NCI-H1092 (cell line): ENCODE measurements around the gene HSPH1.
"Not testable (repeated sequence)": the region's sequence is repeated elsewhere in the genome, so short reads cannot be mapped to it uniquely, and the experiment has no call there.

Experiments used
- DNase-seq: peaks from one replicate; lab custom pipeline; 2025; lab: John Stamatoyannopoulos, UW

Gene HSPH1

GRCh38 chr13:31177813-31178495 is 16.2 kb upstream of the HSPH1 start:
- not testable (repeated sequence) for DNase-seq

DNA sequence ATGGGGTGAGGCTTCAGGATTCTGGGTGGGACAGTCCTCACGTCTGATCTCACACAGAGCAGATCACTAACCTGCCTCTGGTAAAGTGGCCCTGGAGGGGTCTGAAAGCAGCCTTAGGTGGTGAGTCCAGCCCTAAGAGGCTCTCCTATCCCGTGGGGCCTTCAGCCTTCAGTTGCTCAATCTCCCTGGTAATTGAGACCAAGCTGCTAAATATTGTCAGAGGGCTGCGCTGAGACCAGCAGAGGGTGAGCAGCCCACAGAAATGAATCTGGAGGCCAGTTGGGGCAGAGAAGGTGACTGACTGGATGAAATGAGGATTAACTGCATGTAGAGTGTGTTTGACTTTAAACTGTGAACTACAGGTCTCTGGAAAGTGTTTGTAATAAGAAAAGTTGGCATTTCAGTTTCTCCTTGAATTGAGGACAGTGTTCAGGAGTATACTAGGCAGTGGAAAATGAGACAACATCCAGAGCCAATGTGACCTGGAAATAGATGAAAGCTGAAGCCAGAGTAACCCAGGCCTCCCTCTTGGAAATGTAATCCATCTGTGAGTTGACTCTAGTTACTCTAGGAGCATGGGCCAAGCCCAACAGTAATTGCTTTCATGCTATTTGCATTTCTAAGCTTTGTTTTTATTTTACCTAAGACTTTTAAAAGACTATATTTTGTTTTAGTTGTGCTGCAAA is 14.3 kb upstream of the HSPH1 start:
- no peak for DNase-seq

DNA sequence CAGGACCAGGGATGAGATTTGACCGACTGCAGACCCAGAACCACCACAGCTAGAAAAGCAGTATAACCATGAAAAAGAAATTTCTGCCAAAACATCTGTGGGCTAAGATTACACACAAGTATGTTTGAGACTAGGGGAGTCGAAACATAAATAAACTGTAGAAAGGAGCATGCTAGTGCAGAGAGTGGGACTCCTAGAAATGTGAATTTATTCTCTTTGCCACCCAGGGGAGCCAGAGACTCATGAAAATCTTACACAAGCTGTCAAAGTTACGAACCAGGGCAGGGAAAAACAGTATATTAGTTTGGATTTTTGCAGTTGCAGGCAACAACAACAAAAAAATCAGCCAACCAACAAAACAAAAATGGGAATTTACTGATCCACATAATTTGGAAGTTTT is 12.3 kb upstream of the HSPH1 start:
- DNase-seq, result no peak

DNA sequence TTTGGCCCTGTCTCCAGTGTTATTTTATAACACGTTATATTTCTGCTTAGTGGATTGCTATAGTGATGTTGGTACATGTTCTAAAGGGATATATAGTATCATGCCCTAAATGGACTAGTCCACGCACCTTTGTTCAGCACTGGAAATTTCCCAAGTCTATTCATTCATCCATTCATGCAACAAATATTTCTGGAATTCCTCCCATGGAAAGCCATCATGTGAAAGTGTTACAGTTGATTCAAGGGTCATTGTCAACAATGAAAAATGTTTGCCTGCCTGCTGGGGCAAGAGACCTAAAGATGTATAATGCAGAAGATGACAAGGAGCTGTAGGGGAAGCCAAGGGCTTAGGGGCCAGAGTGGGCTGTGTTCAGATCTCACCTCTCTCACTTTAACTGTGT is 10.8 kb upstream of the HSPH1 start:
- DNase-seq, result no peak

GRCh38 chr13:31172001-31172400 is 10.3 kb upstream of the HSPH1 start:
- no peak for DNase-seq

DNA sequence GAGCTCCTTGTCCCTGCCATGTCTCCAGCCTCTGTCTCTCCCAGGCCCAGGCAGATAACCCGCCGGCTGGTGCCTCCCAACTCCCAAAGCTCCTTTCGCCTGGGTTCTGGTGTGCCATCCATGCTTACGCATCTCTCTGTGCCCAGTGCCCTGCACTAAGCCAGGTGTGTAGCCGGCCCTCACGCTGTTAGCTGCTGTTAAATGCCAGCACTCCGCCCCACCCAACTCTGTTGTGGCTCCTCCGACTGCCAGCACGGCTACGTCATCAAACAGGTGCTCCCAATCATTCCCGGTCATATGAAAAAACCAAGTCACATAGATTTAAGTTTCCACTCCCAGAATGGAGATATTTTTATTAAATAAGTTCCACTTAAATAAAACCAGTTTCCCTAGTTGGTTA is 7.0 kb upstream of the HSPH1 start:
- DNase-seq, result no peak

DNA sequence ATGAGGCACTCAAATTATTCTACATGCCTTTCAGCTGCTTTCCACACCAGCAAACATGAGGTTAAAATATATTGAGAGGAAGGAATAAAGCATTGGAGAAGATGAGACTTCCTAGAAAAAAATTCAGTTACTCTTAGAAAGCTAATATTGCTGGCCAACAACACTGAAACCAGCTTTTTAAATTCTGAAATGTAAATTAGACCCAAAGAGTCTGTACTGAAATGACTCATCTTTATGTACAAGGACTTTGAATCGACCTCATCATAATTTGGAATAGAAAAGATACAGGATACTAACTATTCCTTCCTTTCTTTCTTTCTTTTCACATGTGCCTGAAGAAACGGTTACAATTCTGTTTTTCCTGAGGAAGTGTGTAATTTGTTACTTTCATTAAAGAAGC is 6.5 kb upstream of the HSPH1 start:
- no peak for DNase-seq

DNA sequence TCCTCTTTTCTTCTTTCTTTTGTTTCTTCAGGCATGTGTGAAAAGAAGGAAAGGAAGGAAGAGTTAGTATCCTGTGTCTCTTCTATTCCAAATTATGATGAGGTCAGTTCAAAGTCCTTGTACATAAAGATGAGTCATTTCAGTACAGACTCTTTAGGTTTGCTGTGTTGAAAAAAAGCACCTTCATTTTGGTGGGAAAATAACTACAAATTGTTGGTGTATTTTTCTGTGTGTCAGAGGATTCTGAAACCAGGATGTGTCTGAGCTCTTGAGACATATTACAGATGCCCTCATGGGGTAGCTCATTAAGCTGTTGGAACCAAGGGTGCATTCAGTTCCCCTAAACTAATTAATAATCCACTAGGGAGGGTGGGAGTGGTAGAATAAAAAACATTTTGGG is 5.8 kb upstream of the HSPH1 start:
- no peak for DNase-seq

DNA sequence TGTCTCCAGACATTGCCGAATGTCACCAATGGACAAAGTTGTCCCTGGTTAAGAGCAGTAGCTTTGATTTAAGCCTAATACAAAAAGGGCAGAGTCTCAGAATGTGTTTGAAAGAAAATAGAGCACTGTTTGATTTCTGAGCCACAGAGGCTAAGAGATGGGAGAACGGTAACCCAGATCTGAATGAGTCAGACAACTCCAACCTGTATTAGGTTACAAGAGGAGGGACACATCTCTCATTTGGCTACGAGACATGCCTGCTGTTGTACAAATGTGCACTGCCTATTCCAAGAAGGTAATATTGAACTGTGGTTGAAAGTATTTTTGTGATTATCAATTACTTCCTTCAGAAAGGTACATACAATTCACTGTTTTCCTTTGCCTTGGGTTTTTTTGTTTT is 4.9 kb upstream of the HSPH1 start:
- DNase-seq, result no peak

DNA sequence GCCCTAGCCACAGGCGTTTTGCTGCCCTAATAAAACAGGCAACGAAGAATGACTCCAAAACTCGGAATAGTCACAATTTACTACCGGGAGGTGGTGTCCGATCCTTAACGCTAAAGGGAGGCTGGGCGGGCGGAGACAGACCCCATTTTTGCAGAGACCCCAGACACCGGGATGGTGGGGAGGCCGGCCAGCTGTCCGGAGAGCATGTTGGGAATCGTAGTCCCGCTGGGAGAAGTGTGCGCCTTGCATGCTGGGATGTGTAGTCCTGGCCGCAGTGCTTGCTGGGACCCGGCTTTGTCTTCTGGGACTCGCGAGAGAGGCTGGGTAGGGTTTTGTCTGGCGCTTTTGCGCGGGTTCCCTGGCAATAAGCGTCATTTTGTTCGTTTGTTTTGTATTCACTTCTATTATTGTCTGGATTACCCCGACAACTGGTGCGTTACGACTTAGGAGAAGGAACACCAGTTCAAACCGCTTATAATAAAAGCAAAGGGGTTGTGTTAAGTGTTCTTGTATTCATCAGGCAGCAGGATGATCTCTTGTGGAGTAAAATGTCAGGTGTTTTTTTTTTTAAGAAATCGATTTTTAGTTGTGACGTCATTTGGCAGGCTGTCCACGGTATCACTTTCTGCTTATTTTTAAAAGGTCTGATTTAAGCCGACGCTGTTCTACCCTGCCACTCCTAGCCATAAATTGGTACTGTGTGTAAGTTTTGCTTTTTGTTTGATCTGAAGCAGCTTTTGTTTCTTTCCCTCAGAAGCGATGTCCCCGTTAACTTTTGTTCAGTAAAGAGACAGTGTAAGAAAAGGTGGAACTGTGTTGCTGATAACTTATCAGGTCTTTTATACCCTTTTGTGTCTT is 676 bp upstream of the HSPH1 start:
- DNase-seq, result peak; percentile 94

GRCh38 chr13:31160857-31161556 is 697 bp downstream of the HSPH1 start:
- peak; percentile 33 for DNase-seq

GRCh38 chr13:31159306-31159705 is 2.4 kb downstream of the HSPH1 start:
- no peak for DNase-seq

DNA sequence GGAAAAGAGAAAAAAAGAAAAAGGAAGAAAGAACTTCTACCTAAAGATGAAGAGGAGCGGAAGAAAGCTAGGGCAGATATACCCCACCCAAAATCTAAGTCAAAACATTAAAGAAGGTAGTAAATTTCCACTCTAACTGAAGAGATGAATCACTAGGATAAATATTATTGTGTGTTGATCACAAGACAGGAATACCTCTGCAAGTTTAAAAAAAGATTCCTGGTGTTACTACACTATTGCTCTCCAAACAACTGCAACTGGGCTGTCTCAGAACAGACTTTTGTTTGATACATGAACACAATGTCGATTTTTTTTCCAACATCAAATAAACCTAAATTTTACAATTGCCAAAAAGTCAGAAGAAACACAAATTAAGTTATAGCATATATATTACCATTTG is 6.8 kb downstream of the HSPH1 start:
- no peak for DNase-seq

DNA sequence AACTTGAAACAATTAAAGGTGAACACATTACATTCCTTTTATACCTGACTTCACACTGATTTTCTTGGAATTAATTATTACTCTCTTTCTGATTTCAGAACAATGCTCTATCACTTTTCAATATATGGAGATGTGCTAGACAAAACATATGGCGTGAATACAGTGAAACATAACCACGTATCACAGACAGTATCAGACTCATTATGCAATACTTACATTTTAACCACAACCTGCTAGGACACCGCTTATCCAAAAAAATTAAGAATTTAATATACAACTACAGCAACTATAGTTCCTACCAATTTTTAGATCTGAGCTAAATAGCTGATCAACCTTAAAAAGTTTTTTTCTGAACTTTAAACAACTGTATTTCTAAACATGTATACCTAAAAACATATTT is 9.9 kb downstream of the HSPH1 start:
- no peak for DNase-seq

GRCh38 chr13:31150315-31150985 is 11.3 kb downstream of the HSPH1 start:
- DNase-seq, result no peak

DNA sequence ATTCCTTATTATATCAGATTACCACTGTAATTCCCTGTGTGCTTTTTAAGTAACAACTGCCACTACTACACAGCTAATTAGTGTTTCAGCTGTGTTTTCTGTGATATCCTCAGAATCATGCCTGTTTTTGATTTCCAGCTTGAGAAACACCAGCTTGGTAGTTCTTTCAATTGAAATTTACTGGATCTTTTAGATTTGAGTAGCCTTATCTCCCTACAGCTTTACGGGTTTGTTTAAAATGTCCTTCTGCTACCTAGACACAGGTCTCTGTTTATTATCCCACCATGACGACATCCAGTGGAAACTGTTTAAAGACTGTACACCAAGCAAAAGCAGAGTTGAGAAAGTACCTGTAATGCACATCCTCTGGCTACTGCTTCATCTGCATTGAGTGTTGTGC is 12.1 kb downstream of the HSPH1 start:
- DNase-seq, result no peak

GRCh38 chr13:31145417-31145816 is 16.3 kb downstream of the HSPH1 start:
- DNase-seq, result no peak

- DNase-seq, result no peak
These were observed 23.2 kb downstream of the HSPH1 start for GRCh38 chr13:31138515-31138914.

GRCh38 chr13:31136724-31137123 is 25.0 kb downstream of the HSPH1 start:
- DNase-seq, result no peak

DNA sequence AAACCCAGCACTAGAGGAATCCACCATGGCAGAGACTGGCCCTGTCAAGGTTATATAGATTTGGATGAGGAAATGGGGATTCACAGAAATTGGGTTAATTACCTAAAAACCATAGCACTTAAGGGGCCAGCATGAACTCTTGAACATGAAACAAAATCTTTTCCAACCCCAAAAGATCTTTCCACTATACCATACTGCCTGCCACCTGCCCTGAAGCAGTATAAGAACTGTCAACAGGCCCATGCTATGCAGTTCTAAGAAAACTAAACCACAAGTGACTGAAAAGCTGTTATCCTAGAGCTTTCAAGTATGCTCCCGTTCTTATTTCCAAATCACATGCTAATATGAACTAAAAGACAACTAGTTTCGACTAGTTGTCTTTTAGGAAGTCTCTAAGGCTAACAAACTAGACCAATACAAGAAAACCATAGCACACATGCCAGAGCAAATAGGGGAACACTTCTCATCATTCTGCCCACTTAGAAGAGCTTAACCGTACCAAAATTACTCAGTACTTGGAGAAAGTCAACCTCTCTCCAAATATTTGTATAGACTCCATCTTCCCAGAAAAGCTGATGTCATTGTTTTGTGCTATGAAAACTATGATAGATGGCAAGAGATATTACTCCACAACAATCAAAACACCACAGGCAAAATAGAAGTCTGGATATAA is 27.5 kb downstream of the HSPH1 start:
- no peak for DNase-seq

DNA sequence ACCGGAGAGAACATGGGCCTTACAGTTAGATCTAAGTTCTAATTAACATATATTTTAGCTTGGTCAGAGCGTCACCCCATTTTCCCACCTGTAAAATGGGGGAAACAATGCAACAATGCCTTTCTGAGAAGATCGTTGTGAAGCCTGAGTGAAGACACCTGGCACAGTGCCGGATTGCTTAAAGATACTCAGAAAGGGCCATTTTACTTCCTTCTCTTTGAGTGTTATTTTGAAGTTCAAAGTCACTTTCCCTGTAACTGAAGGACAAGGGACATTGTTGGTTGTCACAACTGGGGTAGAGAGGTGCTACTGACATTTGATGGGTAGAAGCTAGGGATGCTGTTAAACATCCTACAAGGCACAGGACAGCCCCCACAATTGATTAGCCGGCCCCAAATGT is 28.1 kb downstream of the HSPH1 start:
- DNase-seq, result no peak
